GM19395 (cell line): ENCODE data around the gene CCDC3.

Experiments used
- ATAC-seq: cut with Tn5 transposase; IDR thresholded peaks from one replicate; pipeline ENCODE4 v1.9.1; 2021; ENCODE audit warnings: mild to moderate bottlenecking, moderate library complexity; ENCODE audit not compliant: unreplicated experiment

The CCDC3 gene

GRCh38 chr10:12846718-12847117 lies 154.8 kb downstream of the CCDC3 start:
- ATAC-seq = no peak
